Measurements from ENCODE around the gene SEMG2.

- no peak for TF ChIP-seq CTCF (IDR thresholded peaks at IDR 0.05)
- no peak for TF ChIP-seq POLR2A (IDR thresholded peaks at IDR 0.05)
Observed at GRCh38 chr20:45218124-45218523, 3.0 kb upstream of the SEMG2 start.
